Measurements from ENCODE around the gene PGS1.

The PGS1 gene

DNA sequence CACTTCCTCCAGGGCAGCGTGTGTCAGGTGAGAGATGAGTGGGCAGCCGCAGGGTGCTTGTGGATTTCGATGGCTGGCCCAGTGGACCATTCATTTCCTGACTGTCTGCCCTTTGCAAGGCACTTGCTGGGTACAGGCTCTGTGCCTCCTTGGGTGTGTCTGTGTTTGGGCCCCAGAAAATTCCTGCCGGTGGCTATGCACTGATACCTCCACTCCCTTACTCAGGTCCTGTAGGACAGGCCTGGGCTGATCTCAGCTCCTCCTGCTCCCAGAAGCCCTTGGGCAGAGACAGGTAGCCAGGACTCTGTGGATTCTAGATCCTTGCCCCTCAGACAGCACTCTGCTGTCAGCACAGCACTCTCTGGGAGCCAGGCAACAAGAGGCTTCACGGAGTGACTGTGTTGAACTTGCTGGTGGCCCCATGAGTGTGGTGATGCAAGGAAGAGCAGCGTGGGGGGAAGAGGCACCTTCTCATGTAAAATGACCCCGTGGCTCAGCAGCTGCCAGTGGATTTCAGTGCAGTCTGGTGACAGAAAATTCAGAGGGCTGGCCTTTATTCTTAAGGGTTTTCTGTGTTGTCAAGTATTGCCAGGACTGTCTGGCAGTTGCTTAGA lies 29.0 kb downstream of the PGS1 start:
- no peak for DNase-seq
- CTCF ChIA-PET: no interaction called here
- H3K27ac Mint-ChIP-seq: peak overlapping the region; percentile 67
- no peak overlapping the region for H3K4me3 Mint-ChIP-seq
- no peaks in the 10 kb centered on the region for H3K9me3 Mint-ChIP-seq
- no peaks in the 10 kb centered on the region for H3K27me3 Mint-ChIP-seq
- peaks cover 62% of the 10 kb centered on the region for H3K4me1 Mint-ChIP-seq
- H3K36me3 Mint-ChIP-seq: peaks cover 64% of the 10 kb centered on the region

DNA sequence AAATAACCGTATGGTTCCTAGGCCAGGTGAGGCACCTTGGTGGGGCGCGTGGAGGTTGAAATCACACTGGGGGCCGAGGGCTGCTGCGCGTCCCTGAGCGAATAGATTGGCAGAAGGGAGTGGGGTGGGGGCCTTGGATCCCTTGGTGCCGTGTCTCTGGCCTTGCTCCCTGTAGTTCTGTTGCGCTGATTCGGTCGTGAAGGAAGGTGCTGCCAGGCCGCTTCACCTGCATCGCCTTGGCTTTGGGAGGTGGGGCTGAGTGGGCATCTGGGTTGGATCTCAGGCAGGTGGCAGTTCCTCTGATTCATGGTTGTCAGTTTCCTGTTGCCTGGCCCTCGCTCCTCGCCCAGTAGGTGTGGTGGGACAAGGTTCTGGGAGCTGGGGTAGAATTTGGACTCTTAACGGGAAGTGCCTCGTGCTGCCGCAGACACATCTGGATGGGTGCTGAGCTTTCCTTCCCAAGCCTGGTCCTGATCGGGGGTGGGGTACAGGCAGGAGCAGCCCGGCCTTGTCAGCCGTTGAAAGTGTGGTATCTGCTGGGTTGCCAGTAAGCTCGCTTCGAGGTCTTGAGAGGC lies 30.1 kb downstream of the PGS1 start:
- no peaks in the 10 kb centered on the region for H3K9me3 Mint-ChIP-seq
- H3K4me3 Mint-ChIP-seq: no peak overlapping the region
- H3K27me3 Mint-ChIP-seq: no peaks in the 10 kb centered on the region
- peaks cover 72% of the 10 kb centered on the region for H3K4me1 Mint-ChIP-seq
- H3K36me3 Mint-ChIP-seq: peaks cover 62% of the 10 kb centered on the region
- peak overlapping the region; percentile 67 for H3K27ac Mint-ChIP-seq
- CTCF ChIA-PET: no interaction called here
- DNase-seq: no peak

DNA sequence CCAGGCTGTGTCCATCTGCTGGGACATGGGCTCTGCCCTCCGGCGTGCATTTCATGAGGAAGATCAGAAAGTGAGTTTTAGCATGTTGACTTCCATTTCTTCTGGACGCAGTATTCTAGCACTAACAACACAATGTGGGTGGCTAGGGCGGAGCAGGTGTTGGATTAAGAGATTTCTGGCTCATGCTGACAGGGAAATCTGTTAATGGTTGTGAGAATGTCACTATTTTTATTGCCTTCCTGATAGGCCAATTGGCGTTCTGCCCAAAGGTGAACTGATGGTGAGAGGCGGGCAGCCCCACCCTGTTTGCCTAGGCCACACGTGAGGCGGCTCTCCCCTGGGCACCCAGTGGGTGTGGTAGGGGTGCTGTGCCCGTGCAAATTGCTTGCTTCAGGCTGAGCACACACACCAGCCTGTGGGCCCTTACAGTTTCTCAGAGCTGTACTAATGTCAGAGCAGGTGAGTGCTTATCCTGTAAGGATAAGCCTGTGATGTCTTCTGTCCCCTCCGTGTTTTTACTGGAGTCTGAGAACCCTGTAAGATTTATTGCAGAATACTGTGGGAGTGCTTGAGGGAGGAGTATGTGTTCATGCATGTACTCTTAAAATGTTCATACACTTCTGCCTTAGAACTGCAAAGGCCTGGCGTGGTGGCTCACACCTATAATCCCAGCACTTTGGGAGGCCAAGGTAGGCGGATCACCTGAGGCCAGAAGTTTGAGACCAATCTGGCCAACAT lies 30.9 kb downstream of the PGS1 start:
- peaks cover 80% of the 10 kb centered on the region for H3K4me1 Mint-ChIP-seq
- H3K27me3 Mint-ChIP-seq: no peaks in the 10 kb centered on the region
- H3K36me3 Mint-ChIP-seq: peaks cover 59% of the 10 kb centered on the region
- no peak for DNase-seq
- H3K4me3 Mint-ChIP-seq: no peak overlapping the region
- no peaks in the 10 kb centered on the region for H3K9me3 Mint-ChIP-seq
- peak overlapping the region; percentile 34 for H3K27ac Mint-ChIP-seq
- CTCF ChIA-PET: interaction anchor here (3.8 kb wide), 1 partner anchor 49 kb away, joined by 14 read pairs; no protein-coding TSS in a partner anchor

DNA sequence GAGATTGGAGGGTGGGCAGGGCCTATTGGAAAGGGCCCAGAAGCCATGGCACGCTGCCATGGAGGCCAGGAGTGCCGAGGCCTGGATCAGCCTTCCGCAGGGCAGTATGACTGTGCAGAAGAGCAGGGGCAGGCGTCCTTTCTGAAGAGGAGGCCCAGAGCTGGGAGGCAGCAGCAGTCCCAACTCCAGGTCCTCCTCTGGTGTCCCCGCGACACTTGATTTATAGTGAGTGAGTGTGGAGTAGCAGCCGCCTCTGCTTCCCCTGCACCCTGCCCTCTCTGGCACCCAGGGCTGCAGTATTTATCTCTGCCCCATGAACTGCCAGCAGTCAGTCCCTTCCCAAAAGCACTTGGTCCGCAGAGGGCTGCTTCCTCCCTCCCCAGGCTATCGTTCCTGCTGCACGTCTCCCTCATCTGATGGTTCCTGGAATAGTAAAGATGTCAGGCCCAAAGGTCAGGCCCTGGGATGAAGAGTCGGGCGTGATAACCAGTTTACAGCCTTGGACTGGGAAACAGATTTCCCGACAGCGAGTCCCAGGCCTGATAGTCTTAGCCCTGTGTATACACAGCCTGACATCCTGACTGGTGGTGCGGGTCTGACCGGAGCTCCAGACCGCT lies 32.9 kb downstream of the PGS1 start:
- CTCF ChIA-PET: interaction anchor here (0.7 to 3.8 kb wide), 7 partner anchors 9 to 55 kb away, joined by 3 to 14 read pairs (median 4); no protein-coding TSS in a partner anchor
- Mint-ChIP-seq H3K27me3 (no peaks in the 10 kb centered on the region), H3K4me3 (no peak overlapping the region), H3K9me3 (no peaks in the 10 kb centered on the region), H3K4me1 (peaks cover 95% of the 10 kb centered on the region), H3K27ac (peak overlapping the region; percentile 99), H3K36me3 (peaks cover 65% of the 10 kb centered on the region)
- no peak for DNase-seq

DNA sequence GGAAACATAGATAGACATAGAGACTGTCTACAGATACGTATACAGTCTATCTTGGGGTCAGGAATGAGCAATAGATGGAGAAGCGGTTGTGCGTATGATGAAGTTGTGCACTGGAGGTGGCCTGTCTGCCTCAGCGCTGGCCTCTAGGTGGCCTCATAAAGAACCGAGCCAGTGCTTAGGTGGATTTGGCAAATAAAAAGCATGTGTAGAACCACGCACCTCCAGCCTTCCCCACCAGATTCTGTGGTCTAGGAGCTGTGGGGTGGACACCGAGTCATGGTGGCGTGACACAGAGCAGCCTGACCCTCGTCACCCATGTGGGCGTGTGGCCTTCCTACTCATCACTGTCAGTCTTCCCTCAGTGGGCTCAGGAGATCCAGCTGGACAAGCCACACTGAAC lies 34.0 kb downstream of the PGS1 start:
- CTCF ChIA-PET: interaction anchor here (0.6 to 3.8 kb wide), 12 partner anchors 8 to 162 kb away, joined by 3 to 14 read pairs (median 4); no protein-coding TSS in a partner anchor
- peaks cover 68% of the 10 kb centered on the region for H3K36me3 Mint-ChIP-seq
- peaks cover 95% of the 10 kb centered on the region for H3K4me1 Mint-ChIP-seq
- H3K27ac Mint-ChIP-seq: peak overlapping the region; percentile 99
- DNase-seq: peak; percentile 62
- H3K27me3 Mint-ChIP-seq: no peaks in the 10 kb centered on the region
- no peaks in the 10 kb centered on the region for H3K9me3 Mint-ChIP-seq
- H3K4me3 Mint-ChIP-seq: peak overlapping the region; percentile 81

DNA sequence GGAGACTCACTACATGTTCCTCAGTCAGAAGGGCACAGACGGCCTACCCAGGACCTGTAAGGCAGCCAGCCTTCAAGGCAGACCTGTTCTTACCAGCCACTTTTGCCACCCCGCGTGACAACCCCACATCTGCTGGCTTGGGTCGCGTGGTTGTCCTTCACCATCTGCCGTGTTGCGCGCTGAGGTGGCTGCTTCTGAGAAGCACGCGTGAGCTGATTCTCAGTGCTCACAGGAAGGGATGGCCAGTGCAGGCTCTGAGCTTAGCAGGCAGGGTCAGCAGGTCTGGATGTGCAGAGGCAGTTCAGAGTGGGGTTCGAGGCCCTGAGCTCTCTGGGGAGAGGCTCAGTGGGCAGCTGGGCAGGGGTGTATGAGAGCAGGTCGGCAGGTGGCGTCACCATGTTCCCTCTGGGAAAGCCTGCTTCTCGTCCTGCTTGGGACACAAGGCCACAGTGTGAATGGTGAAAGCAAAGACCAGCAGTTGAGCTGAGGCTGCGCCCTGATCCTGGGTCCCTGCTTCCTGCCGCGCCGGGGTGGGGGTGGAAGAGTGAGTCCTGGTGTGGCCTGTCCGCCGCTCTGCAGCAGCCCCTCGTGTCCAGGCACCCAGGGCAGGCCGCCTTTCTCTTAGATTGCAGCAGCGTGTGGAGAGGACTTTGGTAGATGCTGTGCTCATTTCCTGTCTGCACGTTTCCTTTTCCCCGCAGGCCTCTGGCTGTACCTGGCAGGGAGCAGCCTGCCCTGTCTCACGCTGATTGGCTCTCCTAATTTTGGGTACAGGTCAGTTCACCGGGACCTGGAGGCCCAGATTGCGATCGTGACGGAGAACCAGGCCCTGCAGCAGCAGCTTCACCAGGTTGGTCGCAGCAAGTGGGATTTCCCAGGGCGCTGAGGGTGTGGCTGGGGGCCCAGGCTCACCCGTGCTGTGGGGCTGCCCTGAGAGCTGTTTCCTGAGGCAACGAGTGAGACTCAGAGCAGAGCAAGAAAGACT lies 36.0 kb downstream of the PGS1 start:
- DNase-seq: peak; percentile 76
- peaks cover 90% of the 10 kb centered on the region for H3K4me1 Mint-ChIP-seq
- H3K27ac Mint-ChIP-seq: peak overlapping the region; percentile 99
- peak overlapping the region; percentile 81 for H3K4me3 Mint-ChIP-seq
- no peaks in the 10 kb centered on the region for H3K9me3 Mint-ChIP-seq
- CTCF ChIA-PET: interaction anchor here (0.6 to 1.2 kb wide), 3 partner anchors 51 to 125 kb away, joined by 3 read pairs; no protein-coding TSS in a partner anchor
- H3K27me3 Mint-ChIP-seq: no peaks in the 10 kb centered on the region
- H3K36me3 Mint-ChIP-seq: peaks cover 60% of the 10 kb centered on the region

DNA sequence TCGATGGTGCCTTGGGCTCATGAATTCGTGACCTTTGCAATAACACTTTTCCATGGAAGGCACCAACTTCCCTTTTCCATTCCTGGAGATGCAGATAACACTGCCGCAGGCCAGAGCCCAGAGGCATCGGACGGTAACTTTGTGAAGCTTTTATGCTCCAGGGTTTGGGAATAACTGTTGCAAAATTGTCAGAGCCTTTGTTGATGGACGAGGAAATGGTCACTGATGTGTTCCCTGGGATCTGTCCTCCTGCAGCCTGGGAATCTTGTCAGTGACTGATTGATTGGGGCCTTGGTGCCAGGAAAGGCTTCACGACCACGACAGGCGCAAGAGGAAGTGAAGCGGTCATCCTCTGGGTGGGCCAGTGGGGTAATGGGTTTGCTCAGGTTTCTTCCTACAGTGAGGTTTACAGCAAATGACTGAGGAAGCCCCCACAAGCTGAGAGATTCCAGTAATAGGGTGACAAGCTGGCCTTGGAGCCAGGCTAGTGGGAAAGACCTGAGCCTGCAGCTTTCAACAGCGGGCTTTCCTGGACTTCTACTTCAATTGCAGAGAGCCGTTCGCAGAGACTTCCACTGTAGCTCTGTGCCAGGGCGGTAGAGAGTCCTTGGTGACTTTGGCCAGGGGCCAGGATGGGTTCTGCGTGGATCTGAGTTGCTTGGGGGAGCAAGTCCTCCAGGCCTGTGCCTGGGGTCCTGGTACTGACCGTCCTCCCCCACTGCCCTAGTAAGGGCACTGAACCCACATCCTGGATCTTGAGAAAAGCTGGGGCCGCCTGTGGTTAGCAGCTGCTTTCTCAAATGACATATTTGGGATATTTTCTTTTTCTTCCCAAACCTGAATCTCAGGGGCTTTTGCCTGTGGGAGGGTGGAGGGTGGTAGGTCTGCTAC lies 37.6 kb downstream of the PGS1 start:
- H3K36me3 Mint-ChIP-seq: peaks cover 68% of the 10 kb centered on the region

DNA sequence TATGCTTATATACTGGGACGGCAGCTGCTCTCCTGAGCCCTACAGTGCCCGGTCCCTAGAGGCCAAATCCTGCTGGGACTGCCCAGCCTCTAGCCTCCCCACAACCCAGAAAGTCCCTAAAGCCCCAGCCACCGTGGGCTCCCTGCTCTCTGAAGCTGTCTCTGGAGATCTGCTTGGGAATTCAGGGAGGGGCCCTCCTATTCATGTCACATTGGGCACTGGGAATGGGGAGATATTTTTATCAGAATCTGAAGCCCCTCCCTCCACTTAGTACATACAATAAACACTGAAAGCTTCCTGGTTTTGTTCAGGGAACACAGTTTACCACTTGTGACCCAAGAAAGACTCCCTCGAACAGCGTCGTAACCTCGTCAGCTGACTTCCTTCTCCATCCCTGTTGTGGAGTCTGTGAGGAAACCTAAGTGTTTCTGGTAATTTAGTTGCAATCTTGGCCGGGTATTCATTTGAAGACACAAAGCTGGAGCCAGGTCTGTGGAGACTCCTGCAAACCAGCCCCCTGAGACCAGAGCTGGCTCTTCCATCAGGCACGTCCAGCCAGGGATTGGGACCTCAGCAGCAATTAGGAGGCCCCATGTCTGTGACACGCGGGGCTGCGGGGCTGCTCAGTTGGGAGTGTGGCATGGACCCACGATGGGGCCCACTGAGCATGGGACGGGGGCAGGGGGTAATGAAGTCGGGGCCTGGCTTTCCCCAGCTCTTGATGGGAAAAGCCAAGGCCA lies 38.5 kb downstream of the PGS1 start:
- Mint-ChIP-seq H3K4me1 (peaks cover 89% of the 10 kb centered on the region), H3K27ac (peak overlapping the region; percentile 99), H3K9me3 (no peaks in the 10 kb centered on the region), H3K27me3 (no peaks in the 10 kb centered on the region), H3K4me3 (peak overlapping the region; percentile 81), H3K36me3 (peaks cover 67% of the 10 kb centered on the region)
- CTCF ChIA-PET: interaction anchor here (0.8 to 1.9 kb wide), 7 partner anchors 9 to 167 kb away, joined by 3 to 6 read pairs (median 3); no protein-coding TSS in a partner anchor
- DNase-seq: no peak

More for the DNA sequence above, 37.6 kb downstream of the PGS1 start:
- H3K27ac Mint-ChIP-seq: peak overlapping the region; percentile 99
- no peak for DNase-seq
- peak overlapping the region; percentile 81 for H3K4me3 Mint-ChIP-seq
- CTCF ChIA-PET: interaction anchor here (0.8 to 1.9 kb wide), 7 partner anchors 10 to 166 kb away, joined by 3 to 6 read pairs (median 3); no protein-coding TSS in a partner anchor
- peaks cover 90% of the 10 kb centered on the region for H3K4me1 Mint-ChIP-seq
- H3K27me3 Mint-ChIP-seq: no peaks in the 10 kb centered on the region
- no peaks in the 10 kb centered on the region for H3K9me3 Mint-ChIP-seq

DNA sequence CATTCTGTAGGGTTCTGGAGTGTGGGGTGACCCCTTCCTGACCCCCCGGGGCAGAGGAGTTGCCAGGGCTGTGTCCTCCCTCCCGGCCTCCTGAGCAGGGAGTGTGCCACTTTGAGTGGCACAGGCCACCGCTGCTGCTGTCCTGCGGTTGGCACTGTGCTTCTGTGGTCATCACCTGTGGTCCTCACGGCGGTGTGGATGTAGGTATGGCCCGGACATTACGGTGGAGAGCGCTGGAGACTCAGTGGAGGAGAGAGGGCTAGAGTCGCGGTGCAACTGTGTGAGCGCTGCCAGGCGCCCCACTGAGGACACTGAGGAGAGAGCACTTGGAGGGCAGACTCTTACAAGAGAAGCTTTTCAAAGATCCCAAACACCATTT lies 39.1 kb downstream of the PGS1 start:
- CTCF ChIA-PET: interaction anchor here (1.0 to 1.6 kb wide), 4 partner anchors 34 to 167 kb away, joined by 3 to 6 read pairs (median 6); no protein-coding TSS in a partner anchor

DNA sequence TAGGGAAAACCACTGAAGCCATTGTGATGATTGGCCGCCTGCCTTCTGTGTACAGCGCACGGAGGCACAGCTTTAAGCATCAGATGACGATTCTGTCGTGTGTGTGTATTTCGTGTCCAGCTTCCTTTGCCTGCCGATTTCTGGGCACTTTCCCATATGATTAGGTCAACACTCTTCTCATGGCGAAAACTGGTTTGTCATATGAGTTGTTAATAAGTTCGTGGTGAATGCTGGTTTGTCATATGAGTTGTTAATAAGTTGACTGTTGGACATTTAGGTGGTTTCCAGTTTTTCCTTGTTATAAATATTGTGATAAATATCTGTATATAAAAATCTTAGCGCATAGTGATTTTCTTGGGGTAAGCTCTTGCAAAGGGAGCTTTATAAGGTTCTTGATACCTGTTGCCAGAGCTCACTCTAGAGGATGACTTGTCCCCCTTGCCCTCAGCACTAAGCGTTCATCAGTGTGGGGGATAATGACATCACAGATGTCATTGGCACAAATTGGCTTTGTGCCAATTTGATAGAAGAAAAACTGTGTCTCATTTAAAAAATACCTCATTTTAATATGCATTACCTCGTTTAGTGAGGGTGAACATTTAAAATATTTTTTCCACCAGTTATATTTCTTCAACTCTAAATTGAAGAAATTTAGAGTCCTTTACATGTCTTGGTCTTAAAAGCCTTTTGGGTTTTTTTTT lies 40.0 kb downstream of the PGS1 start:
- CTCF ChIA-PET: interaction anchor here (0.8 to 4.6 kb wide), 5 partner anchors 15 to 168 kb away, joined by 3 to 31 read pairs (median 6); no protein-coding TSS in a partner anchor
- Mint-ChIP-seq H3K27me3 (no peaks in the 10 kb centered on the region), H3K36me3 (peaks cover 65% of the 10 kb centered on the region), H3K9me3 (no peaks in the 10 kb centered on the region), H3K27ac (no peak overlapping the region), H3K4me3 (no peak overlapping the region), H3K4me1 (peaks cover 81% of the 10 kb centered on the region)
- DNase-seq: no peak

More for the DNA sequence above, 39.1 kb downstream of the PGS1 start:
- Mint-ChIP-seq H3K27ac (peak overlapping the region; percentile 79), H3K4me1 (peaks cover 88% of the 10 kb centered on the region), H3K36me3 (peaks cover 68% of the 10 kb centered on the region), H3K4me3 (peak overlapping the region; percentile 81), H3K27me3 (no peaks in the 10 kb centered on the region), H3K9me3 (no peaks in the 10 kb centered on the region)
- no peak for DNase-seq

DNA sequence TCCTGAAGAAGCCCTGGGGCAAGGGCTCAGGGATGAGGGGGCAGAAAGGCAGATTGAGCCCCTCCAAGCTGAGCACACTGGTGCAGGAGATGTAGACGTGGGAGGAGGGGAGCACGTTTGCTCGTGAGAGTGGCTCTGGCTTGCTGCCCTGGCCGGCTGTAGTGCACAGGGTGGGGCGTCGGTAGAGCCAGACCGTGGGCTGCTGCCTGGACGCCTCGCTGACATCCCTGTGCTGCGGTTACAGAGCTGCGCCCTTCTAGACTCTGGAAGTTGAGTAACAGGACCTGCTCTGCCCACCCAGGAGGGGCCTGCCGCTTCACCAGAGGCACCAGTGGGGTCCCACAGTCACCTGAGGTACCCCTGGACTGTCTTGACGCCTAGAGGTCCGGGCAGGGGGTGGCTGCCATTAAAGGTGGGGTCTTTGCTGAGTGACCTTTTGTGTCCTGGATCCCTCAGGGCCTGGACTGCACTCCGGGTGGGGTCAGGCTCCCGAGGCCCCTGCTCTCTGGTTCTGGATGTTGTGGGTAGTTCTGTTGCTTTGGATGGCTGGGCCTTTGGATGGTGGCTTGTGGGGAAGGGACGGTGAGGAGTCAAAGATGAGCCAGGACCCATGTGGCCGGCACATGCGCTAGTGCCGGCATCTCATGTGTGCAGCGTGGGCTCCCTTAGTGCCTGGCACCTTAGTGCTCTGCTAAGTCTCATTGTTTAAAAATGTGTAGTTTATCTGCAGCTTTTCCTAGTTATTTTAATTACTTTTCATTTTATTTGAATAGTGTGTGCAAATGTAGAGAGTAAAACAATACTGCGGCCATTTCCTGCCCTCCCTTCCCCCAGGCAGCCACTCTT lies 41.7 kb downstream of the PGS1 start:
- CTCF ChIA-PET: interaction anchor here (1.2 to 7.3 kb wide), 5 partner anchors 8 to 169 kb away, joined by 3 to 84 read pairs (median 20); no protein-coding TSS in a partner anchor
- no peak for DNase-seq
- H3K27me3 Mint-ChIP-seq: no peaks in the 10 kb centered on the region
- H3K36me3 Mint-ChIP-seq: peaks cover 64% of the 10 kb centered on the region
- no peaks in the 10 kb centered on the region for H3K9me3 Mint-ChIP-seq
- no peak overlapping the region for H3K4me3 Mint-ChIP-seq
- peaks cover 73% of the 10 kb centered on the region for H3K4me1 Mint-ChIP-seq
- no peak overlapping the region for H3K27ac Mint-ChIP-seq

Data from activated naive CD4-positive, alpha-beta T cell treated with anti-CD3 and anti-CD28 coated beads, Interleukin-2, amount 10 ng/mL, durations not matched to agents 7 days and 5 days (primary cell).